ENCODE results near the gene RFX3. TPM values are rescaled to one million over a fixed set of nuclear protein-coding genes. Genes with fewer than 3 reads are reported as not detected.

RFX3 gene
- total RNA-seq, 2 donors from 2014 or later: 27.5 to 28.2 TPM

- Mint-ChIP-seq H3K36me3 (ENCODE audit: low read depth) (peaks cover 3% of the 10 kb centered on the region), H3K27ac (no peak overlapping the region), H3K27me3 (ENCODE audit: insufficient read depth) (no peaks in the 10 kb centered on the region), H3K9me3 (no peaks in the 10 kb centered on the region), H3K4me1 (peaks cover 4% of the 10 kb centered on the region), H3K4me3 (no peak overlapping the region)
- no peak overlapping the region for H3K4me3 ChIP-seq (ENCODE audit: low read length)
- DNase-seq: no peak
- TF ChIP-seq, protein P1, sequence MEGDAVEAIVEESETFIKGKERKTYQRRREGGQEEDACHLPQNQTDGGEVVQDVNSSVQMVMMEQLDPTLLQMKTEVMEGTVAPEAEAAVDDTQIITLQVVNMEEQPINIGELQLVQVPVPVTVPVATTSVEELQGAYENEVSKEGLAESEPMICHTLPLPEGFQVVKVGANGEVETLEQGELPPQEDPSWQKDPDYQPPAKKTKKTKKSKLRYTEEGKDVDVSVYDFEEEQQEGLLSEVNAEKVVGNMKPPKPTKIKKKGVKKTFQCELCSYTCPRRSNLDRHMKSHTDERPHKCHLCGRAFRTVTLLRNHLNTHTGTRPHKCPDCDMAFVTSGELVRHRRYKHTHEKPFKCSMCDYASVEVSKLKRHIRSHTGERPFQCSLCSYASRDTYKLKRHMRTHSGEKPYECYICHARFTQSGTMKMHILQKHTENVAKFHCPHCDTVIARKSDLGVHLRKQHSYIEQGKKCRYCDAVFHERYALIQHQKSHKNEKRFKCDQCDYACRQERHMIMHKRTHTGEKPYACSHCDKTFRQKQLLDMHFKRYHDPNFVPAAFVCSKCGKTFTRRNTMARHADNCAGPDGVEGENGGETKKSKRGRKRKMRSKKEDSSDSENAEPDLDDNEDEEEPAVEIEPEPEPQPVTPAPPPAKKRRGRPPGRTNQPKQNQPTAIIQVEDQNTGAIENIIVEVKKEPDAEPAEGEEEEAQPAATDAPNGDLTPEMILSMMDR (conservative IDR thresholded peaks at IDR 0.05): no peak
- no peaks in the 10 kb centered on the region for H3K9me3 ChIP-seq (ENCODE audit: control insufficient read depth, low read length)
- no peaks in the 10 kb centered on the region for H3K4me1 ChIP-seq (ENCODE audit: control insufficient read depth, insufficient read depth, low read length)
- no peak overlapping the region for H3K9ac ChIP-seq (ENCODE audit: extremely low read depth, low read length, poor library complexity, severe bottlenecking)
- H3K27ac ChIP-seq (ENCODE audit: low read depth, low read length): no peak overlapping the region
- WGBS, 2 experiments (ENCODE audit: insufficient coverage in 1 of 2, insufficient read length in 1 of 2): 100% methylated on average over 1 to 4 of the region's 4 CpGs
- H3K36me3 ChIP-seq (ENCODE audit: control insufficient read depth, insufficient read depth, low read length): no peaks in the 10 kb centered on the region
- H3K27me3 ChIP-seq (ENCODE audit: control insufficient read depth, insufficient read depth, low read length, poor library complexity, severe bottlenecking): no peaks in the 10 kb centered on the region
Observed at GRCh38 chr9:3490957-3491356, 34.8 kb downstream of the RFX3 start.

DNA sequence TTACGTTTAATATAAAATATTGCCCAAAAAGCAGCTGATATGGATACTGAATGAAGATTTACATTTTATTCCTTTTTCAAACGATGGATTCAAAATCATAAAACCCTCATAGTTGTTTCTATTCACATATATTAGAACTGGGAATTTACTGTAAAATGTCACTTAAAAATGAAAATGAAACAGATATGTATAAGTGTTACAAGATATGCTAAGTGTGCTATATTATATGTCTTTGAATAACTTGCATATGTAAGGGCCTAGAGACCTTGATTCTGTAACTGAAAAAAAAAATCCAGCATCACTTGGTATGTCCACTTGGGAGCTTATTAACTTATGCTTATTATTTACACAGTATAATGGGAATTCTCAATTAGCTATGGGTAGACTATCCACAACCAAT, 43.2 kb downstream of the RFX3 start:
- Histone ChIP-seq H3K9ac (ENCODE audit: extremely low read depth, low read length, poor library complexity, severe bottlenecking) (no peak overlapping the region), H3K27ac (ENCODE audit: low read depth, low read length) (no peak overlapping the region), H3K9me3 (ENCODE audit: control insufficient read depth, low read length) (no peaks in the 10 kb centered on the region), H3K27me3 (ENCODE audit: control insufficient read depth, insufficient read depth, low read length, poor library complexity, severe bottlenecking) (no peaks in the 10 kb centered on the region), H3K36me3 (ENCODE audit: control insufficient read depth, insufficient read depth, low read length) (no peaks in the 10 kb centered on the region), H3K4me3 (ENCODE audit: low read length) (no peak overlapping the region), H3K4me1 (ENCODE audit: control insufficient read depth, insufficient read depth, low read length) (peaks cover 7% of the 10 kb centered on the region)
- Mint-ChIP-seq H3K9me3 (no peaks in the 10 kb centered on the region), H3K4me3 (no peak overlapping the region), H3K27ac (no peak overlapping the region), H3K4me1 (peaks cover 13% of the 10 kb centered on the region), H3K36me3 (ENCODE audit: low read depth) (peaks cover 3% of the 10 kb centered on the region), H3K27me3 (ENCODE audit: insufficient read depth) (no peaks in the 10 kb centered on the region)
- no peak for DNase-seq
- WGBS, 2 experiments (ENCODE audit: insufficient coverage in 1 of 2, insufficient read length in 1 of 2): 100% methylated on average over 1 of the region's 2 CpGs; no CpG with 5 or more reads in 1 of the 2 experiments
- TF ChIP-seq, protein P1 (conservative IDR thresholded peaks at IDR 0.05): no peak

- no peak overlapping the region for H3K27ac ChIP-seq (ENCODE audit: low read depth, low read length)
- peaks cover 7% of the 10 kb centered on the region for H3K4me1 ChIP-seq (ENCODE audit: control insufficient read depth, insufficient read depth, low read length)
- Mint-ChIP-seq H3K27ac (peak overlapping the region; percentile 3), H3K36me3 (ENCODE audit: low read depth) (peaks cover 4% of the 10 kb centered on the region), H3K9me3 (no peaks in the 10 kb centered on the region), H3K27me3 (ENCODE audit: insufficient read depth) (no peaks in the 10 kb centered on the region), H3K4me3 (no peak overlapping the region), H3K4me1 (peaks cover 13% of the 10 kb centered on the region)
- no peaks in the 10 kb centered on the region for H3K27me3 ChIP-seq (ENCODE audit: control insufficient read depth, insufficient read depth, low read length, poor library complexity, severe bottlenecking)
- no peak overlapping the region for H3K4me3 ChIP-seq (ENCODE audit: low read length)
- DNase-seq: no peak
- no peaks in the 10 kb centered on the region for H3K9me3 ChIP-seq (ENCODE audit: control insufficient read depth, low read length)
- whole genome bisulfite sequencing, 2 experiments (ENCODE audit: insufficient coverage in 1 of 2, insufficient read length in 1 of 2): 67 to 75% methylated on average over 2 to 3 of the region's 3 CpGs
- no peak overlapping the region for H3K9ac ChIP-seq (ENCODE audit: extremely low read depth, low read length, poor library complexity, severe bottlenecking)
- TF ChIP-seq, protein P1 (conservative IDR thresholded peaks at IDR 0.05): no peak
- H3K36me3 ChIP-seq (ENCODE audit: control insufficient read depth, insufficient read depth, low read length): no peaks in the 10 kb centered on the region
Observed at GRCh38 chr9:3480353-3480655, 45.5 kb downstream of the RFX3 start.
